OCI-LY7 (cell line): ENCODE results near the gene PAQR5. TPM values are rescaled to one million over a fixed set of nuclear protein-coding genes. Genes with fewer than 3 reads are reported as not detected.

Experiments used
- BruUV-seq: library from RNA; stranded (reverse); fragments of 400-500 nt; replicated peaks from 2 replicates; lab custom pipeline; 2021; lab: Mats Ljungman, UMichigan
- CTCF ChIA-PET: fragments of 300-600 bp; sonication (Branson Sonifier 250); formaldehyde crosslinking; loops from one replicate; lab custom pipeline; 2022; ENCODE audit warnings: antibody characterized with exemption; ENCODE audit not compliant: unreplicated experiment; lab: Charles Lee
- POLR2A ChIA-PET: fragments of 300-600 bp; sonication (Branson Sonifier 250); formaldehyde crosslinking; loops from one replicate; lab custom pipeline; 2022; ENCODE audit warnings: antibody characterized with exemption; lab: Charles Lee
- DNase-seq: peaks from one replicate; pipeline ENCODE4 v3.0.0-alpha.2; 2015; ENCODE audit warnings: low spot score
- H2AFZ ChIP-seq: fragments of 200-600 bp; sonication (generic), shearing (Covaris generic); 2 replicates; pipeline ENCODE4 v1.6.1; 2014; ENCODE audit warnings: mild to moderate bottlenecking, antibody characterized with exemption, low read length, moderate library complexity
- H3K27ac ChIP-seq: fragments of 200-600 bp; sonication (generic); 2 replicates; pipeline ENCODE4 v1.5.1; 2014; ENCODE audit warnings: mixed run types, low read depth, mild to moderate bottlenecking, moderate library complexity, low read length, inconsistent platforms; ENCODE audit not compliant: poor library complexity, severe bottlenecking
- H3K36me3 ChIP-seq: fragments of 200-600 bp; sonication (generic); 2 replicates; pipeline ENCODE4 v1.6.1; 2014; ENCODE audit warnings: mild to moderate bottlenecking, antibody characterized with exemption, low read length, moderate library complexity, mixed read lengths; ENCODE audit not compliant: insufficient read depth
- H3K4me1 ChIP-seq: fragments of 200-600 bp; sonication (generic); 2 replicates; pipeline ENCODE4 v1.5.1; 2014; ENCODE audit warnings: mild to moderate bottlenecking, low read length; ENCODE audit not compliant: insufficient read depth, poor library complexity, severe bottlenecking
- H3K4me2 ChIP-seq: fragments of 200-600 bp; sonication (generic); 2 replicates; pipeline ENCODE4 v1.6.1; 2014; ENCODE audit warnings: mild to moderate bottlenecking, low read length
- H3K4me3 ChIP-seq: fragments of 200-600 bp; sonication (generic); 2 replicates; pipeline ENCODE4 v1.5.1; 2014; ENCODE audit warnings: mild to moderate bottlenecking, low read depth, low read length; ENCODE audit not compliant: poor library complexity, severe bottlenecking
- H3K79me2 ChIP-seq: fragments of 200-600 bp; sonication (generic); 2 replicates; pipeline ENCODE4 v1.6.1; 2016; ENCODE audit warnings: low read depth, mild to moderate bottlenecking, low read length, moderate library complexity, mixed read lengths; ENCODE audit not compliant: insufficient read depth
- H3K9me2 ChIP-seq: fragments of 200-600 bp; sonication (generic); 2 replicates; pipeline ENCODE4 v1.6.1; 2016; ENCODE audit warnings: mild to moderate bottlenecking, low read length, mixed read lengths; ENCODE audit not compliant: insufficient read depth
- H3K9me3 ChIP-seq: fragments of 200-600 bp; sonication (generic); 2 replicates; pipeline ENCODE4 v1.6.1; 2014; ENCODE audit warnings: mild to moderate bottlenecking, mixed run types, low read length, mixed read lengths
- H4K20me1 ChIP-seq: fragments of 200-600 bp; sonication (generic); 2 replicates; pipeline ENCODE4 v1.6.1; 2014; ENCODE audit warnings: mild to moderate bottlenecking, antibody characterized with exemption, low read length, moderate library complexity, mixed read lengths; ENCODE audit not compliant: insufficient read depth
- CTCF ChIP-seq: fragments of 200-600 bp; sonication (generic); conservative IDR thresholded peaks from 2 replicates; pipeline ENCODE4 v1.5.1; 2014; ENCODE audit warnings: mild to moderate bottlenecking, antibody characterized with exemption, low read length, moderate library complexity, mixed read lengths
- EZH2phosphoT487 ChIP-seq: fragments of 200-600 bp; sonication (generic); IDR thresholded peaks from 2 replicates; pipeline ENCODE4 v1.6.1; 2018; ENCODE audit warnings: low read depth, borderline replicate concordance, mild to moderate bottlenecking, mixed run types, antibody characterized with exemption, low read length, moderate library complexity, mixed read lengths
- intact Hi-C: fragments of 100-400 bp; cut with micrococcal nuclease; formaldehyde crosslinking; loops from one replicate; pipeline ENCODE4 v1.10.0; 2022; ENCODE audit not compliant: unreplicated experiment
- total RNA-seq, 2 experiments: library from RNA; depleted of rRNA in 1 of 2; stranded (reverse); fragments of >200 nt in 1 of 2; shearing (Covaris generic) in 1 of 2; gene quantifications; 2 replicates each; pipeline ENCODE4 v1.2.3, GENCODE V29; 2014 to 2022

Gene PAQR5
- total RNA-seq, 2 experiments from 2014 or later, result not detected

- intact Hi-C loops, result no loop called here
- TF ChIP-seq CTCF (no peak), EZH2phosphoT487 (no peak)
- Histone ChIP-seq H3K4me1 (no peaks in the 10 kb centered on the region), H3K36me3 (no peaks in the 10 kb centered on the region), H2AFZ (no peak overlapping the region), H3K27ac (no peak overlapping the region), H3K79me2 (no peaks in the 10 kb centered on the region), H3K9me2 (no peaks in the 10 kb centered on the region), H3K4me2 (no peak overlapping the region), H3K4me3 (no peak overlapping the region), H4K20me1 (no peaks in the 10 kb centered on the region), H3K9me3 (no peaks in the 10 kb centered on the region)
- CTCF ChIA-PET, result no interaction called here
- BruUV-seq, result no TSS peak
- DNase-seq, result no peak
- POLR2A ChIA-PET, result no interaction called here
These were observed 10.2 kb downstream of the PAQR5 start for GRCh38 chr15:69308949-69309348.

GRCh38 chr15:69311319-69311721 lies 12.6 kb downstream of the PAQR5 start:
- Histone ChIP-seq H3K36me3 (no peaks in the 10 kb centered on the region), H3K4me1 (no peaks in the 10 kb centered on the region), H3K9me2 (no peaks in the 10 kb centered on the region), H3K27ac (no peak overlapping the region), H2AFZ (no peak overlapping the region), H4K20me1 (no peaks in the 10 kb centered on the region), H3K4me2 (no peak overlapping the region), H3K4me3 (no peak overlapping the region), H3K79me2 (no peaks in the 10 kb centered on the region), H3K9me3 (no peaks in the 10 kb centered on the region)
- ChIA-PET CTCF (no interaction called here), POLR2A (no interaction called here)
- no peak for DNase-seq
- intact Hi-C loops, result no loop called here
- no peak for TF ChIP-seq EZH2phosphoT487
- no peak for TF ChIP-seq CTCF
- no TSS peak for BruUV-seq

GRCh38 chr15:69313432-69314000 lies 14.8 kb downstream of the PAQR5 start:
- ChIA-PET CTCF (no interaction called here), POLR2A (no interaction called here)
- H3K4me3 ChIP-seq, result no peak overlapping the region
- H3K27ac ChIP-seq, result no peak overlapping the region
- H2AFZ ChIP-seq, result no peak overlapping the region
- no peak for DNase-seq
- no peak overlapping the region for H3K4me2 ChIP-seq
- H3K9me2 ChIP-seq, result no peaks in the 10 kb centered on the region
- H3K36me3 ChIP-seq, result no peaks in the 10 kb centered on the region
- H3K4me1 ChIP-seq, result no peaks in the 10 kb centered on the region
- no peaks in the 10 kb centered on the region for H3K79me2 ChIP-seq
- TF ChIP-seq EZH2phosphoT487 (no peak), CTCF (no peak)
- H3K9me3 ChIP-seq, result no peaks in the 10 kb centered on the region
- no TSS peak for BruUV-seq
- no peaks in the 10 kb centered on the region for H4K20me1 ChIP-seq
- intact Hi-C loops, result no loop called here
